OCI-LY1 (cell line): ENCODE measurements around the gene C7orf25.

ENCODE experiments used
- CTCF ChIP-seq: fragments of 200-600 bp; sonication (generic), shearing (Covaris generic); IDR thresholded peaks from 2 replicates; pipeline ENCODE4 v1.5.1; 2017; ENCODE audit warnings: mild to moderate bottlenecking, antibody characterized with exemption, low read length, moderate library complexity, mixed read lengths
- EZH2 ChIP-seq: fragments of 200-600 bp; sonication (generic), shearing (Covaris generic); IDR thresholded peaks from 2 replicates; pipeline ENCODE4 v1.8.0; 2017; ENCODE audit warnings: borderline replicate concordance, mixed run types, mild to moderate bottlenecking, antibody characterized with exemption, low read length, moderate library complexity, mixed read lengths

GRCh38 chr7:42947521-42947920, 35.7 kb upstream of the C7orf25 start:
- TF ChIP-seq CTCF (no peak), EZH2 (no peak)
